IMR-90 (cell line): ENCODE results near the gene RUSC1.

ENCODE experiments used
- CEBPB ChIP-seq: IDR thresholded peaks from 2 replicates; pipeline ENCODE4 v1.6.1; 2012; ENCODE audit warnings: low read depth, low read length, improper control_type of control experiment
- ELK1 ChIP-seq: fragments of 150-350 bp; IDR thresholded peaks from 2 replicates; pipeline ENCODE4 v1.6.1; 2016; ENCODE audit warnings: low read depth, mild to moderate bottlenecking, low read length, moderate library complexity, borderline replicate concordance
- FOS ChIP-seq: fragments of 150-350 bp; IDR thresholded peaks from 2 replicates; pipeline ENCODE4 v1.6.1; 2016; ENCODE audit warnings: low read depth, low read length
- MXI1 ChIP-seq: IDR thresholded peaks from 2 replicates; pipeline ENCODE4 v1.6.1; 2012; ENCODE audit warnings: low read depth, mild to moderate bottlenecking, low read length, moderate library complexity, borderline replicate concordance
- POLR2A ChIP-seq: IDR thresholded peaks from 2 replicates; pipeline ENCODE4 v1.6.1; 2012; ENCODE audit warnings: mild to moderate bottlenecking, low read depth, low read length
- RCOR1 ChIP-seq: IDR thresholded peaks from 2 replicates; pipeline ENCODE4 v1.6.1; 2012; ENCODE audit warnings: mild to moderate bottlenecking, low read length, improper control_type of control experiment; ENCODE audit not compliant: insufficient replicate concordance
- RFX5 ChIP-seq: IDR thresholded peaks from 2 replicates; pipeline ENCODE4 v1.8.0; 2012; ENCODE audit warnings: low read depth, mild to moderate bottlenecking, low read length, moderate library complexity
- TF ChIP-seq, protein P1 (sequence below): conservative IDR thresholded peaks from 2 replicates; pipeline ENCODE4 v1.5.1; 2012; ENCODE audit warnings: mild to moderate bottlenecking, low read depth, low read length, improper control_type of control experiment

DNA sequence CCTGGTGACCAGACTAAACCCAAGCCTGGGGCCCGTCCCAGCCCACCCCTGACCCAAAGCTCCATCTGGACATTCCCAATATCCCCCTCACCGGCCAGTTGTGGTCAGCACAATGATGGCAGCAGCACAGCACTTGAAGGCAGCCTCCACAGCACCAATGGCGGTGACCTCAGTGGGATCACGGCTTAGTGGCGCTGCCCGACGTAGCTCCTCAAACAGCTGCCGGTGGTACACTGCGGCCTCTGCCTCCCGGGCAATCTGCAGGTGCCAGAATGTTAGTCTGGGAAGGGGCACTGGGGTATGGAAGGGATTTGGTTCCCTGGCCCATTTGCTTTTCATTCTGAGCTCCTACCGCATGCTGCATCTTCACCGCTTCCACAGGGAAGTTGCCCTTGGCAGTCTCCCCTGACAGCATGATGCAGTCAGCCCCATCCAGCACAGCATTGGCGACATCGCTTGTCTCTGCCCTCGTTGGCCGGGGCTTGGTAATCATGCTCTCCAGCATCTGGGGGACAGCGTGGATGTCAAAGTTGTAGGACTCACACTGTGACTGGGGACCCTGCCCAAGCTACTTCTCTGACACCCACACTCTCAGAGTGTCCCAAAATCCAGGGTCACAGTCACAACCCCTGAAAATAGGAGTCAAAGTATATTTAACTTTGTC lies 27.5 kb upstream of the RUSC1 start:
- TF ChIP-seq POLR2A, result no peak
- TF ChIP-seq, protein P1, sequence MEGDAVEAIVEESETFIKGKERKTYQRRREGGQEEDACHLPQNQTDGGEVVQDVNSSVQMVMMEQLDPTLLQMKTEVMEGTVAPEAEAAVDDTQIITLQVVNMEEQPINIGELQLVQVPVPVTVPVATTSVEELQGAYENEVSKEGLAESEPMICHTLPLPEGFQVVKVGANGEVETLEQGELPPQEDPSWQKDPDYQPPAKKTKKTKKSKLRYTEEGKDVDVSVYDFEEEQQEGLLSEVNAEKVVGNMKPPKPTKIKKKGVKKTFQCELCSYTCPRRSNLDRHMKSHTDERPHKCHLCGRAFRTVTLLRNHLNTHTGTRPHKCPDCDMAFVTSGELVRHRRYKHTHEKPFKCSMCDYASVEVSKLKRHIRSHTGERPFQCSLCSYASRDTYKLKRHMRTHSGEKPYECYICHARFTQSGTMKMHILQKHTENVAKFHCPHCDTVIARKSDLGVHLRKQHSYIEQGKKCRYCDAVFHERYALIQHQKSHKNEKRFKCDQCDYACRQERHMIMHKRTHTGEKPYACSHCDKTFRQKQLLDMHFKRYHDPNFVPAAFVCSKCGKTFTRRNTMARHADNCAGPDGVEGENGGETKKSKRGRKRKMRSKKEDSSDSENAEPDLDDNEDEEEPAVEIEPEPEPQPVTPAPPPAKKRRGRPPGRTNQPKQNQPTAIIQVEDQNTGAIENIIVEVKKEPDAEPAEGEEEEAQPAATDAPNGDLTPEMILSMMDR, result no peak
- no peak for TF ChIP-seq FOS
- no peak for TF ChIP-seq ELK1
- no peak for TF ChIP-seq RFX5
- no peak for TF ChIP-seq CEBPB
- no peak for TF ChIP-seq MXI1
- no peak for TF ChIP-seq RCOR1
